Stimulated activated CD4-positive, alpha-beta T cell treated with anti-CD3 and anti-CD28 coated beads, Interleukin-15, amount 100 ng/mL, for 48 hours (primary cell): Measurements from ENCODE around the gene RNU6-7.

Experiments
- DNase-seq, 2 donors: peaks; one replicate each; pipeline ENCODE4 v3.0.0-alpha.2; 2020; ENCODE audit warnings: low read depth in 2 of 2

RNU6-7 gene

DNA sequence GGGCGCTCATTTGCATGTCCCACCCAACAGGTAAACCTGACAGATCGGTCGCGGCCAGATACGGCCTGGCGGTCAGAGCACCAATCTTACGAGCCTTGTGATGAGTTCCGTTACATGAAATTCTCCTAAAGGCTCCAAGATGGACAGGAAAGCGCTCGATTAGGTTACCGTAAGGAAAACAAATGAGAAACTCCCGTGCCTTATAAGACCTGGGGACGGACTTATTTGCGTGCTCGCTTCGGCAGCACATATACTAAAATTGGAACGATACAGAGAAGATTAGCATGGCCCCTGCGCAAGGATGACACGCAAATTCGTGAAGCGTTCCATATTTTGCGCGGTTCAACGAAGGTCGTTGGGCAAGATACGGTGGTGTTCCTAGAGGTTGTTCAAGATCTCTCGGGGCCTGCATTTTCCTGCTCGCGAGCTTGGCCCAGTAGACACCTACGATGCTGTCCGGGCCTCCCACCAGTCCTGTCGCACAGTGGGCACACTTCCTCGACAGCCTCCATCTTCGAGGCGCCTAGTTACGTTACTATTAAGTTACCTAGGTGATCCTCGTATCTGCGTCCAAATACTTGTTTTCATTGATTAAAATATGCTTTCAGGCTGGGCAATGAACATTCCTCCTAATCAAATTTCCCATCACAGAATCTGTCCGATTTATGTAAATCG lies at the start of gene RNU6-7:
Gene RNU6-7, plus strand, starts transcription at position 230 of the 675 bp plus-strand sequence.
- no peak for DNase-seq

DNA sequence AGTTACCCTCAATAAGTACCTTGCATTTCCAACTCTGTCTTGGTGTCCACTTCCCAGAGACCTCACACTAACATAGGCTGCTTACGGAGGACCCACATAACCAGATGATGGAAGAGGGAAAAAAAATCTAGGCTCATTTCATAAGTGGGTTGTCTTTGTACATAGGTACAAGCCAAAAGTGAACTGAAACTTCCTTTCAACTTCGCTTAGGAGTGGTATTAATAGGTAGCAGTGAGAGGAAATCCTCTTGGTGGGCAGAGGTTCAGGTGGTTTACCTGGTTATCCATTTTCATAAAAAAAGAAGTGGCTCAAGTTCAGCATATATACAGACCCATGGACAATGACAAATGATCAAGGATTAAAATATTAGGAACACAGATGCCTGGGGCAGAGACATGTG lies 35.8 kb upstream of the RNU6-7 start:
- DNase-seq: no peak

DNA sequence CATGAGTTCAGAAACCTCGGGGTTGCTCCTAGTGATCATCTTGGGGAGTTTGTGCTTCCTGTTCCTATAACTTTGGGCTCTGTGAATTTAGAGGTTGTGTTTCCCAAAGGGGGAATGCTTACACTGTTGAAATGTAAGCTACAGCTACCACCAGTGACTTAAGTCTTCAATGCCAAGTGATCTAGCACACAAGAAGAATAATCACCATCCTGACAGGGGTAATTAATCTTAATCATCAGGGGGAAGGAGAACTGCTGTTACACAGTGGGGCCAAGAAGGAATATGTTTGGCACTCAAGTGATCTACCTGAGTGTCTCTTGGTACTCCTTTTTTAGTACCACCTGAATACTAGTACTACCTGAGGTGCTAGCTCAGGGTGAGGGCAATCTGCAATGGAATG lies 34.9 kb upstream of the RNU6-7 start:
- DNase-seq: no peak

DNA sequence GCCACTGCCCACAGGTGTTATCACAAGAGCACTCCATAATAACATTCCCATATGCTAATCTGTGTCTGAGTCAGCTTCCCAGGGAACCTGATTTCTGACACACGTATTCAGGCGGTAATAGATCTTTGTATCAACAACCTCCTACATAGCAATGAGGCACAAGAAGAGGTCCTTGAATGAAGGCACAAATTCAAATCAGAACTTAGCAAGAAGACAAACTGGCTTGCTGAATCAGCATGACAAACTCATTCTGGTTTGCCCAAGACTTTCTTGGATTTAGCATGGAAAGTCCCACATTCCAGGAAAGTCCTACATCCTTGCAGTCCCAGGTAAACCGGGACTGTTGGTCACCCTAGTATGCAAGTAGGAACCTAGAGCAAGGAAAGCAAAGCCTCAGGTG lies 33.9 kb upstream of the RNU6-7 start:
- no peak for DNase-seq

DNA sequence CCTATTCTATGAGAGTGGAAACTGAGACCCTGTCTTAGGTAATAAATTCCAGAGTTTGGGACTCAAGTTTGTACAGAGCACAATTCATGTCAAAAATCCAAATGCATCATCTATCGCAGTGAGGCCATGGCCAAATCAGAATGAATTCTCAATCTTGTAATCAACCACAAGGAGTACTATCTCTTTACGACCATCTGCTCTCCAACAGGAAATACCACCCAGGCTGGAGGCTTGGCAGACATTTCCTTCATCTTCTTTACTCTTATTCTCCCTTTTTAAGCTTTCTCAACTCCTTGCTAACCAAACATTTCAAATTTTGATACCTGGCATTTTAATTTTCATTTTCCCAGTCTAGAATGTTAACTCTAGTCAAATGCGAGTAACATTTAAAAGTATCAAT lies 32.7 kb upstream of the RNU6-7 start:
- DNase-seq: no peak

DNA sequence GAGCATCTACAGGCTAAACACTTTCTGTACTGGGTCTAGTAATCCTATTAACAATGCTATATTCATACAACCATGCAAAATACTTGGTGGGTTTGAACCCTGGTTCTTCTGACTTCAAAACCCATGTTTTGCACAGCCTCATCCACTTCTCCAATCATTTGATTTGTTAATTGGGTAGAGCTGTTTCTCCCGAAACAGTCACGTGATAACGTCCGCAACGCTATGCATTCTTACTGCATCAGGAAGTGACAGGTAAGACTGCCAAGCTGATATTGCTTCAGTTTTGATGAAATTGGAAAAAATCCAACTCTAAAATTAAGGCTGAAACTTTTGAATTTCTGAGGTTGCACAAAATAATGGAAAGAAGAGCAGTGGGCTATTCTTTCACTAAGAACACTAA lies 30.4 kb upstream of the RNU6-7 start:
- DNase-seq: no peak

DNA sequence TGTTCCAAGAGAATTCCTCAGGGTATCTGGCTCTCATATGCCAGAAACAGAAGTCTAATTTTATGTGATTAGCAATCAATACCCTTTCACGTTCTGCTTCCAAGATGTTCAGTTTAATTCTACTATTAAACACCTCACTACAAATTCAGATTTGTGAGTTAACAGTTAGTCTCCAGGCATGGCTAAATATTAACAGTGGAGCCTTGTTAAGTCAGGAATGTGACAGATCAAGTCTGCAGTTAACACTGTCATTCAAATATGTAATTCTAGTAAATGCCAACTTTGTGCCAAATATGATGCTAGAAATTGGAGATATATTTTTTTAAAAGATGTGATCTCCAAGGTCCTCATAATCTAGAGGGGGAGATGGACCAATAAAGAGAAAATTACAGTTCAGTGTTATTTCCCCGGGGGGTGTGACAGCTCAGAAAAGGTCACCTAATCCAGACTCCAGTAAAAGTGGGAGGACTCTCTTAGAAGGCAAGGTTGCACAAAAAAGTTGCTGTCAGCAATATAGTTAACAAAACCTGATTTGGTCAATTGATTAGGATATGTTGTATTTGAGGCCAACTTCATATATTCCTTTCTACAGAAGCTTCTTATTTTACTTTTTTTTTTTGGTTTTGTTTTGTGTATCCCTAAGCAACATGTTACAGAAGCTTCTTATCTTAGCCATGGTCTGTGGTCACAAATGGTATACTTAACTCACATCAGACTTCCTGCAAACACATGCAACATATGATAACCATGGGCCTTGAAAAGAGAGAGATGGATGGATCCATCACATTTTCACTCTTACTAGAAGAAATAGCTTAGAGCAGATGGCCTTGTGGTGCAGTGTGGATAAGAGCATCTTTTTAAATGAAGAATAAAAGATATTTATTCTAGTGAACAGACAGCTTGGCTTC lies 18.4 kb upstream of the RNU6-7 start:
- DNase-seq: no peak

DNA sequence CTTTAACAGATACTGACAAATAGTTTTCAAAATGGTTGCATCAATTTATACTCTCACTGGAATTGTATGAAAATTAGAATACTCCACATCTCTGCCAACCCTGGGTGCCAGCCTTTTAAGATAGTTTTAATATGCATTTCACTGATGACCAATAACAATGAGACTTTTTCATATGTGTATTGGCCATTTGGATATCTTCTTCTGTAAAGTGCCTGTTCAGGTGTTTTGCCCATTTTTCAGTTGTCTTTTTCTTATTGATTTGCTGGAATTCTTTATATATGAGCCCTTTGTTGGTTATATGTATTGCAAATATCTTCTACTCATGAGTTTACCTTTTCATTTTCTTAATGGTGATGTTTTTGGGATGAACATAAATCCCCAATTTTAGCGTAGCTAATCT lies 16.7 kb upstream of the RNU6-7 start:
- DNase-seq: no peak

DNA sequence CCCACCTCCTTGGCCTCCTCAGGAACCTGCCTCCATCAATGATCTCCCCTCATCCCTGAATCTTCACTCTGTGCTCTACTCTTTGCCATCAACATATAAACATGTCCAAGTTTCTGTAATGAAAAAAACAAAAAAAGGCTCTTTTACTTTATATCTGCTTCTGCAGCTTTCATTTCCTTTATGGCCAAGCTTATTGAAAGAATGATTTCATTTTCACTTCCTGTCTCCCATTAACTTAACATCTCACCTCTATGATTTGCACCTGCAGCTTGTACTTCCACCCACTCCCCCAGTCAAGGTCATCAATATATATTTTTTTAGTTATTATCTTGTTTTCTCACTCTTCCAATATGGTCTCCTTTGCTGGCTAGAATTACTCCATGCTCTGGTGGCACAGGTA lies 15.6 kb upstream of the RNU6-7 start:
- no peak for DNase-seq

DNA sequence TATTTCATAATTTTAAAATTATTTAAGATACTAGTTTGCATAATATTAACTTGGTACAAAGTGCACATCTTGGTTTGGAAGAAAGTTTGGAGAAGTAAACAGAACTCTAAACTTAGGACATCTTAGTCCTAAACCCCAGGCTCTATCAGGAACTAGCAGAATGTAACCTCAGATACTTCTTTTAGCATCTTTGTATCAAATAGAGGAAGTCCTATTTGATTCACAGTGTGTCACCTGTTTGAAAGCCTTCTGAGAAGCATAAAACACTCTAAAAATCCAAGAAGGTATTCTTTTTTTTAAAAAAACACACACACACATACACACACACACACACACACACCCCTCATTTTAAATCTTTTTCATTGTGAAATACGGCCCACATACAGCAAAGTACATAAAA lies 12.0 kb upstream of the RNU6-7 start:
- DNase-seq: no peak

DNA sequence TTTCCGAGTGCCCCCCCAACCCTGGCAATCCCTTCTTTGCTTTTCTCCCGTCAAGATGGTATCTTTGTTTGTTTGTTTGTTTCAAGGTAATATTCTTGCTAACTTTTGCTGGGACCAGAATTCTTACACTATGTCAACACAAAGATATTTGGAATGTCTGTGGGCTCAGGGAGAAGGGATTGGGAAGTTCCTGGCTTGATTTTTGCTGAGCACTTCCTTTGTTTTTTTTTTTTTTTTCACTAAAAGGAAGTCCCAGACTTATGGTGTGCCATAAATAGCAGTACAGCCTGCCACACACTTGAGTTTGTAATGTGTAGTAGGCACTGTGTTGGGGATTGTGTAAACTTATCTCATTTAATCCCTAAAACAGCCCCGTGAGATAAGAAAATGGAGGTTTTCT lies 11.2 kb upstream of the RNU6-7 start:
- no peak for DNase-seq

DNA sequence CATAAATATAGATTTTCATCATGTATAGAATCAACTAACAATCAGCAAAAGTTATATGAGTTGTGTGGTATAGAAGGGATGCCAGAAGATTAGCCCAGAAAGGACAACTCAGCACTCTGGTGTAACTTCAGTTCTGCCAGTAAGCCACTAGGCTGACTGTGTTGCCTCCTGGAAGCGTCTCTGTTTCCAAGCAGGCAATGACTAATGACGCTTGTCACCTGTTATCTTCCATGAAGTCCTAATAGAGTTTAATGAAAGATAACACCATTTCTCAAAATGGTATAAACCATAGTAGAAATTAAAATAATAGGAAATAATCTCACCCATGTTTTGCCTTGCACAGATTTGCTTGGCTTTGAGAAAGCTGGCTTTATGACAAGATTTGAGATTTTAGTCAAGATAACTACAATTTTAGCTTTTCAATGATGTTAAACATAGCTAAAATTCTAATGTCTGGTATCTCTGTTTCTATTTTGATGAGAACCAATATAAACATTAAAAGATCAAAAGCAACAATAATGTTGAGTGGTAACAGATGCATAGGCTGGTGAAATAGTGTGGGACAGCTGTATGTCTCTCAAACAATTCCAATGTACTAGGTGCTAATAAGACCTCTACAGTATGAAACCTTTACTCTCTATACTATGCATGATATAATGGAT lies 9.0 kb upstream of the RNU6-7 start:
- DNase-seq: no peak

DNA sequence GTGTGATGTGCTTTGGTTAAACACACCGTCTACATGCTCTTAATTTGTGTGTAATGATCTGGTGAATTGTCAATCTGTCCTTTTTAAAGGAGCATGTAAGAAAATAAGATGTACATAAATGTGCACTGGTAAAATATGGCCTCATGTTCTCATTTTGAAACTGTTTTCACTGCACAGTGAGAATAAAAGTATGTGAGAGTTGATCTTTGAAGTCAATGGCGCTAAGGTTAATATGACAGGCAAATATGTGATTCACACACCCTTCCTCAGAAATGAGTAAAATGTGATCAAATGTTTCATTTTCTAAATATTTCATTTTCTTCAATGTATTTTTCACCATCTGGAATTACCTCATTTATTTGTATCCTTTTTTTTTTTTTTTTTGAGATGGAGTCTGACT lies 8.3 kb upstream of the RNU6-7 start:
- no peak for DNase-seq

DNA sequence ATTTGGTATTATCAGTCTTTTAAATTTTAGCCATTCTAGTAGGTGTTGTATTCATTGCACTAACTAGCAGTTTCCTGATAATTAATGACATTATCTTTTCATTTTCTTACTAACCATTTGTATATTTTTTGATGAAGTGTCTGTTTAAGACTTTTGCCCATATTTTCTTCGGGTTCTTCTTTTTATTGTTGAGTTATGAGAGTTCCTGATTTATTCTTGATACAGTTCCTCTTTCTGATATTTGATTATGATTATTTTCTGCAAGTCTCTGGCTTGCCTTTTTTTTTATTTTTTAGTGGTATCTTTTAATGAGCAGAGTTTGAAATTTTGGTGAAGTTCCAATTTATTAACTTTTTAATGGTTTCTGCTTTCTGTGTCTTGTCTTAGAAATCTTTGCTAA lies 6.2 kb upstream of the RNU6-7 start:
- no peak for DNase-seq

DNA sequence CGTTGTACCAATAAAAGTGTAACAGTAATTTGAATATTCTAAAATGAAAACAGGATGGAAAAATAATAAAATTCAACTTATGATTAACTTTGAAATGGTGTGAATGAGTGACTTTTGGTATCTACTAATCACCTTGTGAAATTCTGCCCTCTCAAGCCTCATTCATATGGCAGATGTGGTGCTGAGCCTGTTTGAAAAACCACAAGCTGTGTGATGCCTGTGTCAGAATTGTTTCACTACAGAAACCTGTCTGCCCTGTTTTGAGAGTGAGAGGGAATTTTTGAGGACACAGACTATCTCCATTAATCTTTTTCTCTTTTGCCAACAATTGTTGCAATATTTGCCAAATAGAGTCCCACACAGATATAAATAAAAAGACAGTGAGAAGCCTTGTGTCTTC lies 3.9 kb upstream of the RNU6-7 start:
- DNase-seq: peak in 1 of 2 donors; percentile 4

DNA sequence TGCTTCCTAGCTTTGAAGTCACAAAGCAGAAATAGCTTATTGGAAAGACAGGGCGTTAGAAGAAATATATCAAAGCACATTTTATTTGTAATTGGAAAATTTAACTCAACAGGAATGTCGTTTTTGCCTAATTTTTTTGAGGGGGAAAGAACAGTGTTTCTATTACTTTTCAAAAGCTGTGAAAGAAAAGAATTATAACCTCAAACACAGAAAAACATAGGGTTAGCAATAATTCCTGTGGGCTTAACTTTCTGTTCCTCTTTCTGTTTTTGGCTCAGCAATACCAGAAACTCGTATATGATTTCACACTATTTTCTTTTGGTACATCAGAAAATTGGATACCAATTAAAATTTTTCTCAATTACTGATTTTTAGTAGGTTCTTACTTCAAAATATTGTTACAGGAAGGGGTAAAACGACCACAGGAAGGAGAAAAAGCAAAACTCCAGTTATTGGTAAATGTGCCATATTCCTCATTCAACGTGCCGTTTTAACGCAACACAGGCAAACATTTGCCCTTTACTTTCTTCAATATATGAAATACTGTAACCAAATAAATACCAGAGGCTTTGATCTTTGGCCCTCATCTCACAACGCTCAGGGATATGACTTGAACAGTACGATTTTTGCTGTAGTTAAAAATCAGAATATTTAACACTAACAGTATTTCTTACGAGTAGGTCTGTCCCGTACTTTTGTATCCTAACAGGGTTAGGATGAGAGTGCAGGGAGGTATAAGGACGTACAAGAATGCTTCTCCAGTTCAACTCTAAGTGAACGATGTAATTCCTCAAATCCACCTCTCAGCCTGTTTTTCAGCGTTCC lies 1.3 kb upstream of the RNU6-7 start:
- DNase-seq: no peak

DNA sequence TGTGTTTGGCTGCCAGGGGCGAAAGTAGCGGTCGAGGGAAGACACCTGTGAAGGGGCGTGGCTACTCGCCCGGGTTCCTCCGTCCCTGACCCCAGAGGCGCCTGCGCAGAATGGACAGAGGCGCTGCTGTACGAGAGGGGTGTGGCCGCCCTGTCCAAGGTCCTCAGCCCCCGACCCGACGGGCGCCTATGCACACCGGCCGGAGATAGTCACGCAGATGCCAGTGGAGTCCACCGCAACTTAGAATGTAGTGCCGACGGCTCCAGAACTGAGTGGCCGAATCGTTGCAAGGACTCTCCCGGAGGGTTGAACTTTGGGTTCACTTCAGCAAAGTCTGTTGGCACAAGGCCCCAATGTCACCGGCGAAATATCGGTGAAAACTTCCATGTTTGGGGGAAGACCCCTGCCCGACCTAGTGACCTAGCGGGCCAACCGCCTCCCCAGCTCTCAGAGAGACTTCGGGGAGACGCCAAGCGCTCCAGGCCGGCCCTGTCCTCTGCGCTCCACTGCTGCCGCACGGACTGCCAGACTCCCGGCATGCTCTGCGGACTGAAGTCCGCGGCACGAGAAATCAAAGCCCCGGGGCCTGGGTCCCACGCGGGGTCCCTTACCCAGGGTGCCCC lies 541 bp upstream of the RNU6-7 start:
- DNase-seq: peak; percentile 57 to 67

DNA sequence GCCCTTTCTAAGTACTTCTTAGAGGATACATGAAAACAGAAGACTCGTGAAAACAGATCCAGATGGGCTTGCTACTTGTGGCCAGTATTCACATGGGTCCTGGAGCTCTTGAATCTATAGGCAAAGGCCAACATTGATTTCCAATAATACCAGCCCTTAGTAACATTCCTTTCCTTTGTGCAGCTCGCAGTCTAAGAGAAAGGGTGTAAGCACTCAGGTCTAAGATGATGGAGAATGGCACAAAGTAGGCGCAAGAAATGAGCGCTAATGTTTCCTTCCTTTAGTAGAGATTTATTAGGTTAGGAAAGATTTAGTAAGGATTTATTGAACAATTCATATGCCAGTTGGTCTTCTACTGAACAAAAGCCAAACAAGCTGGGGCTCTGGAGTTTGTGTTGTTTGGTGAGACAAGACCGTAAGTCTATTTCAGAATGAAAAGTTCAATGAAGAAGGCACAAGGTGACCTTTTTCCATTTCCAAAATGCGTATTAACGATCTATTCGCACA lies 699 bp downstream of the RNU6-7 start:
- no peak for DNase-seq

DNA sequence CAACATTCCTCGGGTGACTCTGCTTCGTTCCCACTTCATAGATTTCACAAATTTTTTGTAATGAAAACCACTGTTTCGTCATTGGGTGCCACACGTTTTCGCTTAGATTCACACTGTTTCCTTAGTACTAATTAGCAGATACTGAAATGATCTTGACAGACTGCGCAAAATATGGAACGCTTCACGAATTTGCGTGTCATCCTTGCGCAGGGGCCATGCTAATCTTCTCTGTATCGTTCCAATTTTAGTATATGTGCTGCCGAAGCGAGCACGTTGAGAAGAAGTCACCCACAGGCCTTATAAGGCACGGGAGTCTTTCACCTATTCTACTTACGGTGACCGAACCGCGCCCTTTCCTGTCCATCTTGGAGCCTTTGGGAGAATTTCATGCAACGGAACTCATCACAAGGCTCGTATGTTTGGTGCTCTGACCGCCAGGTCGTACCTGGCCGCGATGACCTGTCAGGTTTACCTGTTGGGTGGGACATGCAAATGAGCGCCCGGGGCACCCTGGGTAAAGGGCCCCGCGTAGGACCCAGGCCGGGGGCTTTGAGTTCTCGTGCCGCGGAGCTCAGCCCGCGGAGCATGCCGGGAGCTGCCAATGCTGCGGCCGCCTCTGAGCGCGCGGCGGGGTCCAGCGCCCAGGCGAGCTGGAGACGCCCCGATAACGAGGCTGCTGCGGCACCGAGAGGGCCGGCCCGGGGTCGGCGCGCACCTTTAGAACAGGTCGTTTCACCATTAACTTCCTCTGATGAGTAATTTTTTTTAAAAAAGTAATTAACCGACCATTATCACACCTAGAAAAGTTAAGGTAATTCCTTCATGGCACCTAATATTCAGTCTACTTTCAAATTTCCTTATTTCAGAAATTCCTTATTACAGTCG lies 1.4 kb downstream of the RNU6-7 start, which contains the start of gene RNU6-8:
Gene RNU6-8, minus strand, starts transcription at position 272 of the 885 bp plus-strand sequence.
- peak; percentile 75 to 80 for DNase-seq

DNA sequence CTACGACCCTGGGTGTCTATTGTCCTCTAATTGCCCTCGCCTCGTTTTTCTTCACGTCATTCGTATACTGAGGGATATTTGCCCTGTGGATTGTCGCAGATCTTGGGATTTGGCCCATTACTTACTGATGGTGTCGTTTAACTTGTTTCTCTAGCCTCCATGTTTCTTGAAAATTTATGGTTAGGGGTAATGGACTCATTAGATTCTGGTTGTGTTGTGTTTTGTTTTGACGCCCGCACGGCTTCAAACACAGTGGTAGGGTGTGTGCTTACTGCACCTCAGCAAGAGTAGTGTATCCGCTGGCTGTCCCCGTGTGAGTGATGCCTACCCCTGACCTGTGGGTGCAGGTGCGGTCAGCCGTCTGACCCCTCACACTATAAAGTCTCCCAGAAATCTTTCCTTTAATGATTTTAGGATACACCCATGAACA lies 2.1 kb downstream of the RNU6-7 start:
- no peak for DNase-seq
